ENCODE results near the gene ZNRF3. TPM values are rescaled to one million over a fixed set of nuclear protein-coding genes. Genes with fewer than 3 reads are reported as not detected.

The ZNRF3 gene
- total RNA-seq, 2 donors from 2014 or later, result 5.9 to 12.2 TPM

- H3K36me3 ChIP-seq, result no peaks in the 10 kb centered on the region
- no peak for DNase-seq
- no peak overlapping the region for H3K27ac ChIP-seq
- no peaks in the 10 kb centered on the region for H3K9me3 ChIP-seq
- no peak overlapping the region for H3K4me3 ChIP-seq
- H3K9ac ChIP-seq (ENCODE audit: low read depth in 2 of 2, low read length in 2 of 2), result no peak overlapping the region
- H3K27me3 ChIP-seq, result no peaks in the 10 kb centered on the region
- intact Hi-C loops (cut with DNase I), result no loop called here
- no peak for TF ChIP-seq CTCF (IDR thresholded peaks at IDR 0.05)
- H3K4me1 ChIP-seq, result no peaks in the 10 kb centered on the region
Measured at GRCh38 chr22:28983788-28984441, 100.5 kb downstream of the ZNRF3 start.

DNA sequence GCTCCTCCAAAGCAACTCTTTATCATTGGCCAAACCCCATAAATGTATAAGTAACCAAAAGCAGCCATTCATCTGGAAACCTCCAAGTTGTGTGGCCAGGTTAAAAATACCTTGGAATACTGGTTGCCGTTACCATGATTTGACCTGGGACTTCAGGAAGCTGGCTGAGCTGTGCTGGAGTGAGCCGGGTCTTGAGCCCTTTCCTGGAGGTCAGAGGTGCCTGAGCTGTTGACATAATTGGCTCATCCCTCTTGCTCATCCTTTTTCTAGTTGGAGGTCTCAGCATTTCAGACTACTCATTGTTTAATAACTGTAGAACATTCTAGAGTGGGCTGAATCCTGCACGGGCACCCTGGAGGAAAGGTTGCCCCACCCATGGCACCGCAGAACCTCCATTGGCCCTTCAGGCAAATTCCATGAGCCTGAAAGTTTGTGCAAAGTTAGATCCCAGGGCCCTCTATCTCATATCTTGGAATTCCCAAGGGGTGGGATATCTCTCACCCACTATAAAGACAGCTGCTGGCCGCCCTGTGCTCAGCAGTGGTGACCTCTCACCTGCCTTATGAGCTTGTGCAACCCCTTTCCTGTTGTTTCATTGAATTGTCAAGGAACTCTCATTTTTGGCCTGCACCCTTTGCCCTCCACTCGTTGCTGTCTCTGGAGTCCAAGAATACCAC lies 101.2 kb downstream of the ZNRF3 start:
- Histone ChIP-seq H3K9ac (ENCODE audit: low read depth in 2 of 2, low read length in 2 of 2) (no peak overlapping the region), H3K27ac (no peak overlapping the region), H3K36me3 (no peaks in the 10 kb centered on the region), H3K9me3 (no peaks in the 10 kb centered on the region), H3K27me3 (no peaks in the 10 kb centered on the region), H3K4me3 (no peak overlapping the region), H3K4me1 (no peaks in the 10 kb centered on the region)
- TF ChIP-seq CTCF (IDR thresholded peaks at IDR 0.05), result no peak
- no peak for DNase-seq
- intact Hi-C loops (cut with DNase I), result no loop called here

- H3K36me3 ChIP-seq, result no peaks in the 10 kb centered on the region
- no peak for TF ChIP-seq CTCF (IDR thresholded peaks at IDR 0.05)
- no peak overlapping the region for H3K27ac ChIP-seq
- no peak for DNase-seq
- H3K9me3 ChIP-seq, result no peaks in the 10 kb centered on the region
- H3K27me3 ChIP-seq, result no peaks in the 10 kb centered on the region
- H3K4me1 ChIP-seq, result no peaks in the 10 kb centered on the region
- H3K4me3 ChIP-seq, result no peak overlapping the region
- intact Hi-C loops (cut with DNase I), result no loop called here
- no peak overlapping the region for H3K9ac ChIP-seq (ENCODE audit: low read depth in 2 of 2, low read length in 2 of 2)
Measured at GRCh38 chr22:28985581-28986290, 102.4 kb downstream of the ZNRF3 start.

GRCh38 chr22:28986366-28986765 lies 103.0 kb downstream of the ZNRF3 start:
- TF ChIP-seq CTCF (IDR thresholded peaks at IDR 0.05), result no peak
- intact Hi-C loops (cut with DNase I), result no loop called here
- Histone ChIP-seq H3K9me3 (no peaks in the 10 kb centered on the region), H3K36me3 (no peaks in the 10 kb centered on the region), H3K27ac (no peak overlapping the region), H3K4me3 (no peak overlapping the region), H3K27me3 (no peaks in the 10 kb centered on the region), H3K9ac (ENCODE audit: low read depth in 2 of 2, low read length in 2 of 2) (no peak overlapping the region), H3K4me1 (no peaks in the 10 kb centered on the region)
- DNase-seq, result no peak

- Histone ChIP-seq H3K27ac (no peak overlapping the region), H3K4me1 (no peaks in the 10 kb centered on the region)
- TF ChIP-seq CTCF (IDR thresholded peaks at IDR 0.05), result no peak
Measured at GRCh38 chr22:28988457-28988856, 105.1 kb downstream of the ZNRF3 start.

More at GRCh38 chr22:28988457-28988856, 105.1 kb downstream of the ZNRF3 start:
- DNase-seq, result no peak
- Histone ChIP-seq H3K9me3 (no peaks in the 10 kb centered on the region), H3K9ac (ENCODE audit: low read depth in 2 of 2, low read length in 2 of 2) (no peak overlapping the region), H3K4me3 (no peak overlapping the region), H3K36me3 (no peaks in the 10 kb centered on the region), H3K27me3 (no peaks in the 10 kb centered on the region)
- intact Hi-C loops (cut with DNase I), result no loop called here
